Activated CD4-positive, alpha-beta T cell treated with anti-CD3 and anti-CD28 coated beads for 36 hours (primary cell): ENCODE results near the gene RHOU. TPM values are rescaled to one million over a fixed set of nuclear protein-coding genes. Genes with fewer than 3 reads are reported as not detected.
"Not testable (repeated sequence)": the region's sequence is repeated elsewhere in the genome, so short reads cannot be mapped to it uniquely, and the experiment has no call there.

Experiments used
- ATAC-seq: fragments of 200-7000 bp; cut with Tn5 transposase; one replicate; pipeline ENCODE4 v1.10.0; 2021; ENCODE audit warnings: mild to moderate bottlenecking, moderate library complexity
- CTCF ChIA-PET: fragments of 350-600 bp; sonication (Branson Sonifier 250); formaldehyde crosslinking; loops from one replicate; lab custom pipeline; 2021; ENCODE audit warnings: antibody characterized with exemption; lab: Charles Lee
- POLR2A ChIA-PET: fragments of 350-600 bp; sonication (Branson Sonifier 250); formaldehyde crosslinking; loops from one replicate; lab custom pipeline; 2021; ENCODE audit warnings: antibody characterized with exemption, inconsistent platforms; lab: Charles Lee
- DNase-seq: peaks from one replicate; pipeline ENCODE4 v3.0.0-alpha.2; 2020
- H3K27ac Mint-ChIP-seq: one replicate; pipeline ENCODE4 v1.8.0; 2021; ENCODE audit warnings: mixed read lengths
- H3K27me3 Mint-ChIP-seq: one replicate; pipeline ENCODE4 v1.8.0; 2021; ENCODE audit warnings: mixed read lengths
- H3K36me3 Mint-ChIP-seq: one replicate; pipeline ENCODE4 v1.8.0; 2021; ENCODE audit warnings: low read depth, mixed read lengths
- H3K4me1 Mint-ChIP-seq: one replicate; pipeline ENCODE4 v1.8.0; 2021; ENCODE audit warnings: mixed read lengths
- H3K4me3 Mint-ChIP-seq: one replicate; pipeline ENCODE4 v1.8.0; 2021; ENCODE audit warnings: mild to moderate bottlenecking, moderate library complexity, mixed read lengths
- H3K9me3 Mint-ChIP-seq: one replicate; pipeline ENCODE4 v1.8.0; 2021; ENCODE audit warnings: low read depth, mixed read lengths
- intact Hi-C, 2 experiments: fragments of 100-400 bp; cut with DNase I in 1 of 2; cut with micrococcal nuclease in 1 of 2; formaldehyde crosslinking; loops; one replicate each; pipeline versions ENCODE4 v1.14.2 to v1.15.1; 2022 to 2024; cut with DNase I, micrococcal nuclease
- total RNA-seq, 2 experiments: library from RNA; stranded (reverse); gene quantifications; one replicate each; pipeline ENCODE4 v1.2.3, GENCODE V29; 2021

The RHOU gene
- total RNA-seq, 2 experiments from 2014 or later, result 1.2 TPM

GRCh38 chr1:228758447-228758846 is 23.2 kb downstream of the RHOU start:
- intact Hi-C loops, result loop anchor here in 1 of 2 experiments (10.0 kb wide), 1 partner anchor 106 kb away; no protein-coding TSS in a partner anchor
- no peaks in the 10 kb centered on the region for H3K36me3 Mint-ChIP-seq
- DNase-seq (no peak), ATAC-seq (no peak)
- peaks cover 5% of the 10 kb centered on the region for H3K4me1 Mint-ChIP-seq
- H3K4me3 Mint-ChIP-seq, result no peak overlapping the region
- H3K27me3 Mint-ChIP-seq, result peaks cover 18% of the 10 kb centered on the region
- H3K27ac Mint-ChIP-seq, result no peak overlapping the region
- CTCF ChIA-PET, result interaction anchor here (0.6 to 1.0 kb wide), 2 partner anchors 13 to 23 kb away, joined by 3 read pairs; partner anchors contain the start of gene RHOU
- POLR2A ChIA-PET, result no interaction called here
- H3K9me3 Mint-ChIP-seq, result no peaks in the 10 kb centered on the region

DNA sequence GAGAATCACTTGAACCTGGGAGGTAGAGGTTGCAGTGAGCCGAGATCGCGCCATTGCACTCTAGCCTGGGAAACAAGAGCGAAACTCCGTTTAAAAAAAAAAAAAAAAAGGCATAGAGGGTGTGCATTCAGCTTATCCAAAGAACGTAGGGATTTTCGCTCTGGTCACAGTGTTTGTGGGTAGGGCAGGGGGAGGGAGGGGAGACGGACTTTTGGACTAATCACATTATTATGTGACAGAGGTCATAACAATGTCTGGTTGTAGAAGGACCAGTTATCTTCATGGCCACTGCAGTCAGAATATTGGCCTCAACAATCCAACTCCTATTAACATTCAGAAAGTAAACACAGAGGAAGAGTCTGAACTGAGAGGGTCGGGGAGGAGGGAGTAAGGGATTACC is 25.7 kb downstream of the RHOU start:
- H3K27ac Mint-ChIP-seq, result no peak overlapping the region
- H3K9me3 Mint-ChIP-seq, result no peaks in the 10 kb centered on the region
- ChIA-PET CTCF (no interaction called here), POLR2A (no interaction called here)
- no peaks in the 10 kb centered on the region for H3K36me3 Mint-ChIP-seq
- intact Hi-C loops, result no loop called here
- no peak overlapping the region for H3K4me3 Mint-ChIP-seq
- ATAC-seq, result no peak
- peaks cover 10% of the 10 kb centered on the region for H3K4me1 Mint-ChIP-seq
- H3K27me3 Mint-ChIP-seq, result peaks cover 5% of the 10 kb centered on the region
- no peak for DNase-seq

DNA sequence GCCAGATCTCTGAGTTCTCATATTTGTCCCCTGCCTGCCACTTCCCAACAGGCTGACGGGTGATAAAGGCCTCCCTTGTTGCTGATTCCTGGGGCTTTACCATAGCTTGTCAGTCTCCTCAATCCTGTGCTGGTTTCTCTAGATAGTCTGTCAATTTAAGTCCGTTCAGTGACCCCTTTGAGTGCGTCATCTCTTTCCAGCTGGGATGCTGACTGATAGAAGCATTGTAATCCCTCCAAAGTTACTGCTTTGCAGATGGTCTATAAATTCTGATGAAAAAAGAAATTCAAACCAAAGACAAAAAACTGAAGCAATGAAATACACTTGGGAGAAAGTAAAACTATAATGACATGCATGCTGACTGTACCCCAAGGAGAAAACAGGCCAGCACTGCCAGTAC is 28.3 kb downstream of the RHOU start:
- ChIA-PET POLR2A (no interaction called here), CTCF (no interaction called here)
- Mint-ChIP-seq H3K27ac (no peak overlapping the region), H3K36me3 (no peaks in the 10 kb centered on the region), H3K4me3 (no peak overlapping the region), H3K9me3 (no peaks in the 10 kb centered on the region), H3K4me1 (peaks cover 19% of the 10 kb centered on the region), H3K27me3 (no peaks in the 10 kb centered on the region)
- ATAC-seq, result no peak
- intact Hi-C loops, result no loop called here
- DNase-seq, result no peak

DNA sequence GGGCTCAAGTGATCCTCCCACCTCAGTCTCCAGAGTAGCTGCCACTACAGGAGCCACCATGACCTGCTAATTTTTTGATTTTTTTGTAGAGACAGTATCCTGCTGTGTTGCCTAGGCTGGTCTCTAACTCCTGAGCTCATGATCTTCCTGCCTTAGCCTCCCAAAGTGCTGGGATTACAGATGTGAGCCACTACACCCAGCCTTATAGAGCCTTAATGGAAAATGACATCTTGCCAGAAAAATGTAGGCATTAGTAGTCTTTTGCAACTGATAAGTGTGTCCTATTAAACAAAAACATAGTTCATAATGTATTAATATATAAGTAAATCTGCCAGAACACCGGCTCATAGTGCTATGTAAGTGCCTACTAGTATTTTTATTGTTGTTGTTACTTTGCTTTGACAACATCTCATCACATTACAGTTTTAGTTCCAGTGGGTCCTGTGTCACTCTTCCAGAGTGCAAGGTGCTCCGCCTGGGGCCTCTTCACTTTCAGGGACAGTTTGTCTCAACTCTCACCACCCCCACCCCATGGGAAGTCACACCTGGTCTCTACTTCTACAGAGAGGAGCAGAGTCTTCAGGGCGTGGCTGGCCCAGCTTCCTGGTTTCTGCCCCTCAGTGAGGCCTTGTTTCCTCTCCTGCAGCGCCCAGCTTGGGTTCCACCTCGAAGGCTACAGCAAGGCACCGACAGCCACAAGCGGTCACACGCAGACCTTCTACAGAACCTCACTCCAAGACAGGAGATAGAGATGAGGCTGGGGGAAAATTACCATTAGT is 30.1 kb downstream of the RHOU start:
- H3K27ac Mint-ChIP-seq, result no peak overlapping the region
- POLR2A ChIA-PET, result no interaction called here
- intact Hi-C loops, result no loop called here
- no peaks in the 10 kb centered on the region for H3K9me3 Mint-ChIP-seq
- peaks cover 19% of the 10 kb centered on the region for H3K4me1 Mint-ChIP-seq
- ATAC-seq, result peak; percentile 55
- no peak overlapping the region for H3K4me3 Mint-ChIP-seq
- CTCF ChIA-PET, result interaction anchor here (1.3 kb wide), 1 partner anchor 9 kb away, joined by 3 read pairs; no protein-coding TSS in a partner anchor
- peak; percentile 40 for DNase-seq
- H3K36me3 Mint-ChIP-seq, result no peaks in the 10 kb centered on the region
- no peaks in the 10 kb centered on the region for H3K27me3 Mint-ChIP-seq

GRCh38 chr1:228766788-228767187 is 31.5 kb downstream of the RHOU start:
- POLR2A ChIA-PET, result no interaction called here
- intact Hi-C loops, result no loop called here
- CTCF ChIA-PET, result no interaction called here
- no peaks in the 10 kb centered on the region for H3K9me3 Mint-ChIP-seq
- no peak overlapping the region for H3K27ac Mint-ChIP-seq
- DNase-seq, result no peak
- ATAC-seq, result no peak
- H3K36me3 Mint-ChIP-seq, result no peaks in the 10 kb centered on the region
- no peaks in the 10 kb centered on the region for H3K27me3 Mint-ChIP-seq
- peaks cover 19% of the 10 kb centered on the region for H3K4me1 Mint-ChIP-seq
- no peak overlapping the region for H3K4me3 Mint-ChIP-seq

DNA sequence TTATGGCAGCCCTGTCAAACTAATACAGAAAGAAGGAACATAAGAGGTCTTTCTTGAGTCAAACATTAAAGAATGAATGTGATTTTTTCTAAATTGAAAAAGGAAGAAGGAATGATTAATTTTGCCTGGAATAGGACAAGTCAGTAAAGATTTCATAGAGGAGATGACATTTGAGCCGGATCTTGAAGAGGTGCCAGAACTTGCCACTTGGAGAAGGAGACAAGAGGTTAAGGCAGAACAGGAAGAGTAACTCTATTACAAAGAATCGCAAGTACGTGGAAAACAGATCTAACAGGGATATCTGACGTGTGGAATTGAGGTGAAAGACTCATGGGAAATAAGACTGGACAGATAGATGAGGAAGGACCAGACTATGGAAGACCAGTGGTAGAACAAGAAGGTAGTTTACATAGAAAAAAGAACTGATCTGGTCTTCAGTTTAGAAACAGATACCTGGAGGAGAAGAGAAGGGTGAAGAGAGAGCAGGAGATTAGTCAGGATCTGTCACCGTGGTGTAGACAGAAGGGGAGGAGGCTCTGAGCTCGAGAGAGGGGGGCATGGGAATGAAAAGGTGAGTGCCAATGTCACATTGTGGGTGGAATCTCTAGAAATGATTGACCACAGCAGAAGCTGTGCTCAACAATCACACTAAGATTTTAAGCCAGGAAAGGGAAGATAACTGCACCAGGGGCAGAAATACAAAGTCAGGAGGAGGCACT is 32.5 kb downstream of the RHOU start:
- ATAC-seq (peak; percentile 61), DNase-seq (peak; percentile 13)
- peaks cover 19% of the 10 kb centered on the region for H3K4me1 Mint-ChIP-seq

GRCh38 chr1:228768355-228769000 is 33.2 kb downstream of the RHOU start:
- DNase-seq, result no peak
- ChIA-PET CTCF (interaction anchor here (0.8 kb wide), 1 partner anchor 663 kb away, joined by 3 read pairs; no protein-coding TSS in a partner anchor), POLR2A (no interaction called here)
- no peaks in the 10 kb centered on the region for H3K9me3 Mint-ChIP-seq
- H3K4me1 Mint-ChIP-seq, result peaks cover 19% of the 10 kb centered on the region
- no peak overlapping the region for H3K27ac Mint-ChIP-seq
- intact Hi-C loops, result no loop called here
- no peaks in the 10 kb centered on the region for H3K36me3 Mint-ChIP-seq
- no peaks in the 10 kb centered on the region for H3K27me3 Mint-ChIP-seq
- no peak overlapping the region for H3K4me3 Mint-ChIP-seq
- no peak for ATAC-seq

More for the DNA sequence above, 32.5 kb downstream of the RHOU start:
- POLR2A ChIA-PET, result no interaction called here
- Mint-ChIP-seq H3K27me3 (no peaks in the 10 kb centered on the region), H3K9me3 (no peaks in the 10 kb centered on the region), H3K36me3 (no peaks in the 10 kb centered on the region), H3K27ac (no peak overlapping the region), H3K4me3 (no peak overlapping the region)
- CTCF ChIA-PET, result interaction anchor here (0.8 kb wide), 1 partner anchor 664 kb away, joined by 3 read pairs; no protein-coding TSS in a partner anchor
- intact Hi-C loops, result no loop called here

GRCh38 chr1:228770779-228771223 is 35.5 kb downstream of the RHOU start:
- Mint-ChIP-seq H3K9me3 (no peaks in the 10 kb centered on the region), H3K27me3 (no peaks in the 10 kb centered on the region), H3K4me1 (peaks cover 11% of the 10 kb centered on the region), H3K4me3 (no peak overlapping the region), H3K27ac (no peak overlapping the region), H3K36me3 (no peaks in the 10 kb centered on the region)
- intact Hi-C loops, result no loop called here
- ATAC-seq, result no peak
- no peak for DNase-seq
- ChIA-PET CTCF (interaction anchor here (0.7 to 0.8 kb wide), 2 partner anchors 16 to 58 kb away, joined by 3 read pairs; no protein-coding TSS in a partner anchor), POLR2A (no interaction called here)

DNA sequence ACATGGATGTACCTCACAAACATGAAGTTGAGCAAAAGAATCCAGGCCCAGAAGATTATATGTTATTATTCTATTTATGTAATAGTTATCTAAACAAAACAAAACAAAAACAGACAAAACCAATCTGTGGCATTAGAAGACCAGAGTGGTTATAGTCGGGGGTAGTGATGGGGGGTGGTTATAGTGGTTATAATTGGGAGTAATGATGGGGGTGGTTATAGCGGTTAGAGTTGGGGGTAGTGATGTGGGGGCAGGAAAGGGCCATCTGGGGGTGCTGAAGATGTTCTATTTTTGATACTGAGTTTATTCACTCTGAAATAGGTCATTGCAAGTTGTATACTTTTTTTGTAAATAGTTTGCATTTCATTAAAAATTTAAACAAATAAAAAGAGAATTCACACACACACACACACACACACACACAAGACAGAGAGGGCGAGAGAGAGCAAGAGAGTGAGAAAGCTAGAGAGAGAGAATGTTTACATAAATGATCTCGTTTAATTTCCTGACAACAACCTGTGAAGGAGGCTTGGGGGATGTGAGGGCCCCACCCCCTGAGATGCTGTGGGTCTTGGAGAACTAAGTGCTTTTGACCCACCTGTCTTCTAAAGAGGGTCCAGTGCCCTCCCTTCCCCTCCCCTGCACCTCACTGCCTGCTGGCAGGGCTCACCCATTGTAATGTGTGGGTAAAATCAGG is 37.4 kb downstream of the RHOU start:
- ChIA-PET POLR2A (no interaction called here), CTCF (no interaction called here)
- H3K9me3 Mint-ChIP-seq, result no peaks in the 10 kb centered on the region
- H3K27ac Mint-ChIP-seq, result no peak overlapping the region
- DNase-seq (no peak), ATAC-seq (no peak)
- H3K4me1 Mint-ChIP-seq, result peaks cover 6% of the 10 kb centered on the region
- intact Hi-C loops, result no loop called here
- H3K27me3 Mint-ChIP-seq, result no peaks in the 10 kb centered on the region
- H3K4me3 Mint-ChIP-seq, result no peak overlapping the region
- no peaks in the 10 kb centered on the region for H3K36me3 Mint-ChIP-seq

GRCh38 chr1:228775946-228776345 is 40.7 kb downstream of the RHOU start:
- CTCF ChIA-PET, POLR2A ChIA-PET, H3K4me3 Mint-ChIP-seq, H3K27ac Mint-ChIP-seq, H3K27me3 Mint-ChIP-seq, intact Hi-C loops, DNase-seq, H3K36me3 Mint-ChIP-seq, H3K9me3 Mint-ChIP-seq, ATAC-seq, H3K4me1 Mint-ChIP-seq: not testable (repeated sequence)

GRCh38 chr1:228776449-228776848 is 41.2 kb downstream of the RHOU start:
- POLR2A ChIA-PET, result no interaction called here
- ATAC-seq (no peak), DNase-seq (no peak)

More at GRCh38 chr1:228776449-228776848, 41.2 kb downstream of the RHOU start:
- H3K27ac Mint-ChIP-seq, result no peak overlapping the region
- no peak overlapping the region for H3K4me3 Mint-ChIP-seq
- no peaks in the 10 kb centered on the region for H3K4me1 Mint-ChIP-seq
- CTCF ChIA-PET, result no interaction called here
- peaks cover 2% of the 10 kb centered on the region for H3K9me3 Mint-ChIP-seq
- no peaks in the 10 kb centered on the region for H3K27me3 Mint-ChIP-seq
- intact Hi-C loops, result no loop called here
- H3K36me3 Mint-ChIP-seq, result no peaks in the 10 kb centered on the region
